ENCODE data around the gene FRMD4A.

GRCh38 chr10:14379556-14380280, 49.0 kb upstream of the FRMD4A start:
- no peak for TF ChIP-seq CTCF (IDR thresholded peaks at IDR 0.05)
- TF ChIP-seq ZFX (IDR thresholded peaks at IDR 0.05; ENCODE audit: borderline replicate concordance) = no peak
